Measurements from ENCODE around the gene NFIA.

Gene NFIA

DNA sequence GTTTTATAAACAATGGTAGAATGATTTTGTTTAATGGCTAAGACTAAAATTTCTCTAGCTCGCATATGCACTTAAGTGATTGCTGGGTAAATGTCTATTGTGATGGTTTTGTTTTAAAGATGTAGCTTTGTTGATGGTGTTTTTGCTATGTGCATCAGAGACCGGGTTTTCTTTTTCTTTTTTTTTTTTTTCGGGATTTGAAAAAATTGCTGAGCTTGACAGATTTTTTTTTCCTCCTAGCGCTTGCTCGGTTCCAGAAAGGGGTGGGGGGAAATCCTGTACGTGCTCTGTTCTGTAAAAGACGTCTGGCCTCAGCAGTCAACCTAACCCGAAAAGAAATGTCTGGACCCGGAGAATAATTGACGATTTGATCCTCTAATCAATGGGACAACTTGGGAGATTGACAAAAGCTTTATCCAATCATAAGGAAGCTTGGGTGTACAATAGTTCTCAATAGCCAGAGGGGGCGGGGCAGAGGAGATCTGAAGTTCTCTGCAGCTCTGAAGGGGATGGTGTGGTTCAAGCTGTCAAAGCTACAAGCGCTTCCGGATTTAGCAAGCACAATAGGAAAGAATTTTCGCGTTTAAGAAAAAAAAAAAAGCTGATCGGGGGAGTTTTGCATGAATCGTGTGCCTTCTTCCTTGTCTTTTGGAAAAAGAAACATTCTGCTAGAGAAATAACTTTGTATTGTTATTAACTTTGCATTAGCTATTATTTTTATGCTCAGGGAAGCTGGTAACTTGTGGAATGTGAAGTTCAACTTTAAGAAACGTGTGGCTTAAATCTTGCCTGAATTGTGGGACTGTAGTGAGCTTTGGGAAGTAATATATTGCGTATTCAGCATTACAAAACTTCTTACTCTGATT lies 4.5 kb upstream of the NFIA start:
- Histone ChIP-seq H3K4me1 (ENCODE audit: control insufficient read depth in 5 of 5, insufficient read depth in 5 of 5, low read length in 5 of 5) (peaks cover 9 to 52% (median 43%) of the 10 kb centered on the region in 5 donors), H3K27ac (ENCODE audit: low read depth, low read length) (peak overlapping the region; percentile 64), H3K27me3 (ENCODE audit: control insufficient read depth in 5 of 5, insufficient read depth in 4 of 5, low read length in 5 of 5) (no peaks in the 10 kb centered on the region), H3K36me3 (ENCODE audit: control insufficient read depth in 5 of 5, insufficient read depth in 5 of 5, low read length in 5 of 5) (no peaks in the 10 kb centered on the region), H3K4me3 (ENCODE audit: low read depth in 1 of 5, low read length in 5 of 5) (peak overlapping the region; percentile 75 to 90 (median 78)), H3K9me3 (ENCODE audit: control insufficient read depth in 5 of 5, low read length in 5 of 5) (no peaks in the 10 kb centered on the region), H3K9ac (ENCODE audit: low read length in 5 of 5) (peak overlapping the region in 4 of 5 donors; percentile 29 to 76 (median 52))

DNA sequence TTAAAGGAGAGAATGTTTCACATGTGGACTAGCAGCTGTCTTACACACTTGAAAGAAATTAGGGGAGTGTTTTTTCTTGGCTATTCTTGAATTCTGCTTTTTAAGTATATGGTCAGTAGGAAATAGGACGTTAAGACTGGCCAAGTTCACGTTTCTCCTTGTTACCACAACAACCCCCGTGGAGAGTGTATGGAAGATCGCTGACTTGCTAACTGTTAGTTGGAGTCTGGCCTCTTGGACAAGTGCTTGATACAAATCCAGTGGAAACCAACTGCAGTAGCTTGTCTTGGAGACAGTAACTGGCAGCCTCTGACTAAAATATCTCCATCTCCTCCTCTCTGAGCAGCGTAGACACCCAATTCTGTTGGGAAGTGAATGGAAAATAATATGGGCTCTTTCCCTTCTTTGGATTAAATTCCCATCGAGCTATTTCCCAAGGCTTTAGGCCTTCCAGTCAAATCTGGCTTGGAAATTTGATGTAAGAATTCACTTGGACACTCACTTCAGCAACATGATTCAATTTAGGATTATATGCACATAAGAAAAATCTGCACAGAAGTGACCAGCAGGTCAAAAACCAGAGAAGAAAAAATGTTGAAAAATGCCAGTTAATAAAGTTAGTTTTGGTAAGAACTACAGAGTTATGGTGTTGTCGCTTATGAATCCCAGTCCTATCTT lies 3.6 kb upstream of the NFIA start:
- no peaks in the 10 kb centered on the region for H3K36me3 ChIP-seq (ENCODE audit: control insufficient read depth in 5 of 5, insufficient read depth in 5 of 5, low read length in 5 of 5)

DNA sequence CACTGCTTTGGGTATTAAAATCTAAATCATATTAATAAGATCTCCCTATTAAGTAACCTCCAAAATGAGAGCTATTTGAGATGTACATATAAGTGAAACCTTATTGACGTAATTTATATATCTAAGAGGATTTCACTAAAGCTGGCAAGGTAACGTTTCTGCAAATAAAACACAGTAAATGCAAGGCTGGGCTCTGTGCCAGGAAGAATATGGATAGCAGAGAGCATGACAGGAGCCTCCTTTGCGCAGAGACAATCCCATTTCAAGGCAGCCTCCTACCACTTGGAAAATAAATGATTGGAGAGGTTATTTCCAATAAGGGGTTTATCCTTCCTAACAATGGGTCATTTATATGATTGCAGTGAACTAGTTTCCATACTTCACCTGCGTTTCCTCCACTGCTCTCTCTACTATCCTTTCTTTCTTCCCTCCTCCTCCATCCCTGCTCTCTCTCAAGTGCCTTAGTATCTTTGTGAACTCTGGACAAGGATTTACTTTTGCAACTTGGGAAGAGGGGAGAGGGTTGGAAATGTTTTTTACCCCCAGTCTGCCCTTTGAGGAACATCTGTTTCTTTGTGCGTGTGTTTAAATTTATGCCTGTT lies 3.0 kb upstream of the NFIA start:
- peak overlapping the region in 1 of 5 donors; percentile 30 for H3K9ac ChIP-seq (ENCODE audit: low read length in 5 of 5)
- peaks cover 9 to 53% (median 46%) of the 10 kb centered on the region in 5 donors for H3K4me1 ChIP-seq (ENCODE audit: control insufficient read depth in 5 of 5, insufficient read depth in 5 of 5, low read length in 5 of 5)
- H3K4me3 ChIP-seq (ENCODE audit: low read depth in 1 of 5, low read length in 5 of 5): peak overlapping the region in 4 of 5 donors; percentile 28 to 81 (median 42)

More for the DNA sequence above, 3.6 kb upstream of the NFIA start:
- no peaks in the 10 kb centered on the region for H3K9me3 ChIP-seq (ENCODE audit: control insufficient read depth in 5 of 5, low read length in 5 of 5)
- peak overlapping the region; percentile 64 for H3K27ac ChIP-seq (ENCODE audit: low read depth, low read length)
- H3K27me3 ChIP-seq (ENCODE audit: control insufficient read depth in 5 of 5, insufficient read depth in 4 of 5, low read length in 5 of 5): no peaks in the 10 kb centered on the region
- H3K4me3 ChIP-seq (ENCODE audit: low read depth in 1 of 5, low read length in 5 of 5): peak overlapping the region; percentile 40 to 90 (median 78)
- H3K9ac ChIP-seq (ENCODE audit: low read length in 5 of 5): peak overlapping the region in 2 of 5 donors; percentile 16 to 53
- peaks cover 9 to 52% (median 43%) of the 10 kb centered on the region in 5 donors for H3K4me1 ChIP-seq (ENCODE audit: control insufficient read depth in 5 of 5, insufficient read depth in 5 of 5, low read length in 5 of 5)

DNA sequence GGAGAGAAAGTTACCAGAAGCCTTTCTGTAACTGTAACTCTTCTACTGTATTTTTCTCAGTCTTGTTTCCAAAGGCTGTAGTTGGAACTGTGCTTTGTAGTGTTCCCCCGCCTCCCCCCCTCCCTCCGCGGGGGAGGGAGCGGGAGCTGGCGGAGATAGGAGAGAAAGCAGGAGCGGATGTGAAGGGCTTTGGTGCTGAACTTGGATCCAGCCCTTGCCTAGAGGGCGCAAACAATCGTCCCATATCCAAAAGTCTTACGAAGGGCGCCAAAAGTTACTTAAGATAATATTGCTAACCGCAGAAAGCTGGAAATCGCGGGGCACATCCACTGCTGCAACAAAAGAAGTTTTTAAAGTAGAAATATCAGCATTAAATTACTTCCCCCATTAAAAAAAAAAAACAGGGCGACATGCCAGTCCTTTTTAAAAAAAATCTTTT lies 2.4 kb upstream of the NFIA start:
- H3K36me3 ChIP-seq (ENCODE audit: control insufficient read depth in 5 of 5, insufficient read depth in 5 of 5, low read length in 5 of 5): no peaks in the 10 kb centered on the region
- H3K4me3 ChIP-seq (ENCODE audit: low read depth in 1 of 5, low read length in 5 of 5): peak overlapping the region in 4 of 5 donors; percentile 80 to 93 (median 84)
- peak overlapping the region in 2 of 5 donors; percentile 16 to 30 for H3K9ac ChIP-seq (ENCODE audit: low read length in 5 of 5)
- peak overlapping the region; percentile 66 for H3K27ac ChIP-seq (ENCODE audit: low read depth, low read length)
- H3K27me3 ChIP-seq (ENCODE audit: control insufficient read depth in 5 of 5, insufficient read depth in 4 of 5, low read length in 5 of 5): no peaks in the 10 kb centered on the region
- peaks cover 9 to 58% (median 51%) of the 10 kb centered on the region in 5 donors for H3K4me1 ChIP-seq (ENCODE audit: control insufficient read depth in 5 of 5, insufficient read depth in 5 of 5, low read length in 5 of 5)
- H3K9me3 ChIP-seq (ENCODE audit: control insufficient read depth in 5 of 5, low read length in 5 of 5): no peaks in the 10 kb centered on the region

More for the DNA sequence above, 3.0 kb upstream of the NFIA start:
- Histone ChIP-seq H3K27ac (ENCODE audit: low read depth, low read length) (peak overlapping the region; percentile 64), H3K9me3 (ENCODE audit: control insufficient read depth in 5 of 5, low read length in 5 of 5) (no peaks in the 10 kb centered on the region), H3K27me3 (ENCODE audit: control insufficient read depth in 5 of 5, insufficient read depth in 4 of 5, low read length in 5 of 5) (no peaks in the 10 kb centered on the region), H3K36me3 (ENCODE audit: control insufficient read depth in 5 of 5, insufficient read depth in 5 of 5, low read length in 5 of 5) (no peaks in the 10 kb centered on the region)

DNA sequence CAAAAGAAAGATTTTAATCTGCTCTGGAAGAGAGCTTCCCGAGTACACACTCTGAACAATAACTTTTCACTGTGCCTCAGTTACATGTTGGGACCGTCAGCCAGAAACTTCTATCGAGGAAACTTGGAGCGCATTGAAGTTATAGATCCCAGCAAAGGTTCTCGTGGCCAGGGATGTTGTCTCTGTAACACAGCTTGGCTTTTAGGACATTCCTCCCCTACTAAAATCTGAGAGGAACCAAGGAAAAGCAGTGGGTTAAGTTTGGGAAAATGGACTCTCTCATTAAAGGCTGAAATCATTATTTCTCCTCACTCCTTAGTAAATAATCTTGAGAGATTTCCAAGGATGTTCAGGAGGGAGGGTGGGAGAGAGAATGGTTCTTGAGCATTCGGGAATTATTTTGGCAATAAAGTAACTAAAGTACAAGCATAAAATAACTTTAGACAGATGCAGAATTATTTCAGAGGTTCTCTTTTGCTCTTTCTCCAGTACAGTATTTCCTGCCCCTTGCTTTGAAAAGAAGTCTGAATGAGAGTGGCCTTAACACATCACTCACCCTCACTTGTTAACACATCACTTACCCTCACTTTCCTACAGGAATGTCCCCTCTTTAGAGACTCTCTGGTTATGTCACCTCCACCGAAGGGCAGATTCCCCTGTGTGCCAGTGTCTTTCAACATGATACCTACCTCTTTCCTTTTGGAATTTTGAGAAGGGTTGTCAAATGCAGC lies 1.8 kb upstream of the NFIA start:
- Histone ChIP-seq H3K27ac (ENCODE audit: low read depth, low read length) (peak overlapping the region; percentile 66), H3K4me1 (ENCODE audit: control insufficient read depth in 5 of 5, insufficient read depth in 5 of 5, low read length in 5 of 5) (peaks cover 9 to 65% (median 57%) of the 10 kb centered on the region in 5 donors), H3K27me3 (ENCODE audit: control insufficient read depth in 5 of 5, insufficient read depth in 4 of 5, low read length in 5 of 5) (no peaks in the 10 kb centered on the region), H3K4me3 (ENCODE audit: low read depth in 1 of 5, low read length in 5 of 5) (peak overlapping the region; percentile 74 to 93 (median 81)), H3K9me3 (ENCODE audit: control insufficient read depth in 5 of 5, low read length in 5 of 5) (no peaks in the 10 kb centered on the region), H3K36me3 (ENCODE audit: control insufficient read depth in 5 of 5, insufficient read depth in 5 of 5, low read length in 5 of 5) (no peaks in the 10 kb centered on the region), H3K9ac (ENCODE audit: low read length in 5 of 5) (peak overlapping the region in 3 of 5 donors; percentile 11 to 30 (median 16))

DNA sequence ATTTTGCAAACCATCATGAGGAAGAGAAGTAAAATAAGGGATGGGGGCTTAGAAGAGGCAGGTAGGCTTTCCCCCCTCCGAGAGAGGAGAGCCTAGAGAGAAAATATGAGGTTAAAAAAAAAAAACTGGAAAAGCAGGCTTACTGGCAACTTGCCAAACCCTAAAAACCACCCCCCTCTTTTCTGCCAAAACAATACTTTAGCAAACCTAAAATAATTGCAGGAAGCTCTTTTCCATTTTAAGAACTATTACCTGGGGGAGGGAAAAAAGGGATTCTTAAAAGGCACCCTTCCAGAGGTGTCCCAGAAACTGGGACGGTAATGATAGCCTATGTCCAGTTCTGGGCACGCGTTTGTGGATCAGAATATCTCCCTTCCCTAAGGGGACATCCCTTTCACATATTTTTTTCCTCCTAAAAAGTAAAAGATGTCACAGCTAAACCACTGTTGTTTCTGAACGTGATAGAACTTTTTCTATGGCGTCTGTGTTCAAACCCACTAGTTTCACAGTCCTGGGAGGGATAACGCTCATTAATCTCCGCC lies 1.1 kb upstream of the NFIA start:
- Histone ChIP-seq H3K4me3 (ENCODE audit: low read depth in 1 of 5, low read length in 5 of 5) (peak overlapping the region; percentile 74 to 93 (median 81)), H3K9me3 (ENCODE audit: control insufficient read depth in 5 of 5, low read length in 5 of 5) (no peaks in the 10 kb centered on the region), H3K36me3 (ENCODE audit: control insufficient read depth in 5 of 5, insufficient read depth in 5 of 5, low read length in 5 of 5) (no peaks in the 10 kb centered on the region), H3K27ac (ENCODE audit: low read depth, low read length) (peak overlapping the region; percentile 66), H3K9ac (ENCODE audit: low read length in 5 of 5) (peak overlapping the region; percentile 21 to 71 (median 52)), H3K4me1 (ENCODE audit: control insufficient read depth in 5 of 5, insufficient read depth in 5 of 5, low read length in 5 of 5) (peaks cover 9 to 67% (median 60%) of the 10 kb centered on the region in 5 donors), H3K27me3 (ENCODE audit: control insufficient read depth in 5 of 5, insufficient read depth in 4 of 5, low read length in 5 of 5) (no peaks in the 10 kb centered on the region)

DNA sequence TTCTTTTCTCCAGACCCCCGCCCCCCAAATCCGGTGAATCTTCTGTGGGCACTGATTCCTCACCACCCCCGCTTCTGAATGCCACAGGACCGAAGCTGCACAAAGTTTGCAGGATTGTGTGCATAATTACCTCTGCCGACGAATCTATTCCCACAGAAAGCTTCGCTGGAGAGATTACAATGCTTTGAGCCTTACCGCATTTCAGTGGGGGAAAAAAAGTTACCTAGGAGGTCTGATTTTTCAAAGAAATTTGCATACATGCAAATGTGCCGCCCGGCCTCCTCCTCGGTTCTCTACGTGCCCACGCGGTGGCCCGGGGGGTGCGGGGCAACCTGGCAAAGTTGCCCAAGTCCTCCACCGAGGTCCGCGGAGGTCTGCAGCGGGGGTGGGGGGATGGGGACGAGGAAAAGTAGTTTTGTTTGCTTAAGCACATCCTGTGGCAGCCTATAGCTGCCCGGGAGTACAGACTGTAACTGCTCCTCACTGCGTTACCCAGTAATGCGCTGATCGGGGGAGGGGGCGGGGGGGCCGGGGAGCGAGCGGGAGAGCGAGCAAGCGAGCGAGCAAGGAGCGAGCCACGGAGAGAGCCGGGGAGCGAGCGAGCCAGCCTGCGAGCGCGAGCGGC lies 563 bp upstream of the NFIA start:
- H3K9ac ChIP-seq (ENCODE audit: low read length in 5 of 5): peak overlapping the region; percentile 21 to 71 (median 52)
- peaks cover 8 to 63% (median 60%) of the 10 kb centered on the region in 5 donors for H3K4me1 ChIP-seq (ENCODE audit: control insufficient read depth in 5 of 5, insufficient read depth in 5 of 5, low read length in 5 of 5)
- H3K4me3 ChIP-seq (ENCODE audit: low read depth in 1 of 5, low read length in 5 of 5): peak overlapping the region; percentile 74 to 93 (median 81)
- peak overlapping the region; percentile 66 for H3K27ac ChIP-seq (ENCODE audit: low read depth, low read length)
- H3K36me3 ChIP-seq (ENCODE audit: control insufficient read depth in 5 of 5, insufficient read depth in 5 of 5, low read length in 5 of 5): no peaks in the 10 kb centered on the region
- no peaks in the 10 kb centered on the region for H3K9me3 ChIP-seq (ENCODE audit: control insufficient read depth in 5 of 5, low read length in 5 of 5)
- no peaks in the 10 kb centered on the region for H3K27me3 ChIP-seq (ENCODE audit: control insufficient read depth in 5 of 5, insufficient read depth in 4 of 5, low read length in 5 of 5)

DNA sequence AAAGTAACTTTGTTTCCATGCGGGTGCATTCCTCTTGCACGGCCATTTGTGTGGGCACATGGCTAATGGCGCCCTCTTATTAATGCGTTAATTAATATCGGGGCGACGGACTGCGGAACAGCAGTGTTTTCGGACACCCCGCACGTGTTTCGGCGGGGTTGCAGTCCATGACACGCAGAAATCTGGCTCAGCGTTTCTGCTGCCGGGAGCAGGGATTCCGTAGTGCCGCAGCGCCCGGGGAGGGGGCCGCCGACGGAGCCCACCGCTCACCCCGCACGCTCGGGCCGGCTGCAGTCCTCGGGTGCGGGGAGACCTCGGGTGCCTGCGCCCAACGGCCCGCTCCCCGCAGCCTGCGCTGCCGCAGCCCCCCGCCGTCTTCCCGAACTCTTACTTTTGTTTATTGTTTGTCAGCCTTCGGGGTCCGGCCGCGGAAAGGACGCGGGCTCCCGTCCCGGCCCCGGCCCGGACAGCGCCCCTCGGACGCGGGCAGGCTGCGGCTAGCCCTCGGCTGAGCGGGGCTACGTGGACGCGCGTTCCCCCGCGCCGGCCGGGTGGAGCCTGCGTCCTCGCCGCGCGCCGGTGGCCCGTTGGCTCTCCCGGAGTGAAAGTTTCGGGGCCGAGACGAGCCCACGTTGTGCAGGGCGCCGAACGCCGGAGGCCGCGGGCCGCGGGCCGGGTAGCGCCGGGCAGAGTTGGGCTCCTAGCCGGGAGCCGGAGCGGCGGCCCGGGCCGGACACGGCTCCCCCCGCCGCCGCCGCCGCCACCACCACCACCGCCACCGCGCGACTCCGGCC lies 849 bp downstream of the NFIA start:
- H3K9me3 ChIP-seq (ENCODE audit: control insufficient read depth in 5 of 5, low read length in 5 of 5): no peaks in the 10 kb centered on the region
- peak overlapping the region; percentile 89 for H3K27ac ChIP-seq (ENCODE audit: low read depth, low read length)
- peaks cover 9 to 71% (median 65%) of the 10 kb centered on the region in 5 donors for H3K4me1 ChIP-seq (ENCODE audit: control insufficient read depth in 5 of 5, insufficient read depth in 5 of 5, low read length in 5 of 5)
- H3K4me3 ChIP-seq (ENCODE audit: low read depth in 1 of 5, low read length in 5 of 5): peak overlapping the region; percentile 81 to 99 (median 93)
- peaks cover 0 to 2% (median under 1%) of the 10 kb centered on the region in 5 donors for H3K36me3 ChIP-seq (ENCODE audit: control insufficient read depth in 5 of 5, insufficient read depth in 5 of 5, low read length in 5 of 5)
- no peaks in the 10 kb centered on the region for H3K27me3 ChIP-seq (ENCODE audit: control insufficient read depth in 5 of 5, insufficient read depth in 4 of 5, low read length in 5 of 5)
- H3K9ac ChIP-seq (ENCODE audit: low read length in 5 of 5): peak overlapping the region; percentile 60 to 92 (median 79)
